Activated CD4-positive, alpha-beta T cell treated with anti-CD3 and anti-CD28 coated beads for 48 hours (primary cell): ENCODE measurements around the gene EPN2.

ENCODE experiments used
- DNase-seq: peaks from one replicate; pipeline ENCODE4 v3.0.0-alpha.2; 2020

EPN2 gene

DNA sequence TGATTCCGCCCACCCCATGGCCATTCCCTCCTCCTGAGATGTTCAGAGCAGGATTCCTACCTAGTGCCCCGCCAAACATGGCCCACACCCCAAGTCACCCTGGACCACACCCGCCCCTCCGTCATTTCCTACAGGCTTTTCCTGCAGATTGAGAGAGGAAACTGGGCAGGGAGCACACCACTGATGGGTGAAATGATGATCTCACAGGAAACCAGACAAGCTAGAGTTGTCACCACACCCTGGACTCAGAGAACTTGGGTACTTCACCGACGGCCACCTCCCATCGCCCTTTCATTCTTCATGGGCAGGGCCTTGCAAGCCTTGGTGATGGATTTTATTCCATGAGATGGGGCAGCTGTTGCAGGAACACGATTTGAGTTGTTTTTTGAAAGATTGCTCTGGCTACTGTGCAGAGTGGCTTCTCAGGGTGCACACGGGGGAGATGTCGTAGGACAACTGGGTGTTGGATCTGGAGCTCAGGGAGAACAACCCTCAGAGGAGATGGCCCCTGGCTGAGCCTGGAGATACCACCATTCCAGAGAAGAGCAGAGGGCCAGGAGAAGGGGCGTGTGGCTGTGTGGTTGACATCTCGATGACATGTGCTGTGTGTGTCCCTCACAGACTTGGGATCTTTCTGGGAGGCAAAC lies 132.8 kb downstream of the EPN2 start:
- no peak for DNase-seq

DNA sequence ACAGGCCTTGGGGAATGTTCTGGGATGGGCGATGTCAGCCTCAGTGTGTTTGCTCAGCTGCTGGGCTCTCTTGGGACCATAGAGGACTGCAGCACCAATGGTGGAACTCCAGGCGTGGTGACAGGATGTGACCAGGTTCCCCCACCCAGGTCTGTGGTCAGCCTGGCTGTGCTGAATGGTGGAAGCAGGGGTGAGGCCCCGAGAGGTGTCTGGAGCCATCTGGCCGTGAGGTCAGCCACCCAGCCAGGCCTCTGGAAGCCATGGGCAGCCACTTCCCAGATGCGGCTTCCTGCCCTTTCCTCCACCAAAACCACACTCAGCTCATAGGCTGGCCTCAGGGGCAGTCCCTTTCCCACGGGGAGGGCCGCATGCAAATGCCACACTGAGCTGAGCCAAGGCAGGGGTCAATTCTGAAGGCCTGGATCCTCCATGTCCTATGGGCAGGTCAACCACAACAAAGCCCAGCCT lies 133.4 kb downstream of the EPN2 start:
- DNase-seq, result no peak

GRCh38 chr17:19371259-19372010 lies 134.3 kb downstream of the EPN2 start:
- DNase-seq, result no peak

GRCh38 chr17:19372011-19372370 lies 134.8 kb downstream of the EPN2 start:
- no peak for DNase-seq

DNA sequence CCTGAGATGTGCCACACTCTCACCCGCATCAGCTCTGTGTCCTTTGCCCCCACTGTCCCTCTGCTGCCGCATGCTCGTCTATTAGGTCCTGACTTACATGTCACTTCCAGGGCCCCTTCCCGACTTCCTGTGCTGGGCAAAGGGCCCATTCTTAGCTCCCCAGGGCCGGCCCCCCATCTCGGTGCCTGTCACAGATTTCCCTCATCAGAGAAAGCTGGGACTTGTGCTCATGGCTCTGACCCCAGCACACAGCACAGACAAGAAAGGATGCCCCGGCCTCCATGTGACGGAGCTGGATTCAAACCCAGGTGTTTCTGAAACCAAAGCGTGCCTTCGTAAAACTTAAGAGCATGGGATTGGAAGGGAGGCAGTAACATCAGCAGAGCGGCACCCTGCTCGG lies 135.3 kb downstream of the EPN2 start:
- no peak for DNase-seq

- no peak for DNase-seq
Measured at GRCh38 chr17:19372866-19373504, 135.8 kb downstream of the EPN2 start.

GRCh38 chr17:19374136-19374535 lies 137.0 kb downstream of the EPN2 start:
- DNase-seq, result no peak

- no peak for DNase-seq
Measured at GRCh38 chr17:19375732-19376131, 138.6 kb downstream of the EPN2 start.

DNA sequence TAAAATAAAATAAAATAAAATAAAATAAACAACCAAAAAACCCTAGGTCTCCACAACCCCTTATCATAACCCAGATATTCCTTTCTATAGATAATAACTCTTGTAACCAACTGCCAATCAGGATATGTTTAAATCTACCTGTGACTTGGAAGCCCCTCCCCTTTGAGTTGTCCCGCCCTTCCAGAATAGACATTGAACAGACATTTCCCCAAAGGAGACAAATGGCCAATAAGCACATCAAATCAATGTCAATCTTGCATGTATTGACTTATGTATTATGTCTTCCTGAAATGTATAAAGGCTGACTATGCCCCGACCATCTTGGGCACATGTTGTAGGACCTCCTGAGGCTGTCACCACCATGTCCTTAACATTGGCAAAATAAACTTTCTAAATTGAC lies 139.6 kb downstream of the EPN2 start:
- peak; percentile 20 for DNase-seq

- peak; percentile 96 for DNase-seq
Measured at GRCh38 chr17:19377602-19378415, 140.6 kb downstream of the EPN2 start.

DNA sequence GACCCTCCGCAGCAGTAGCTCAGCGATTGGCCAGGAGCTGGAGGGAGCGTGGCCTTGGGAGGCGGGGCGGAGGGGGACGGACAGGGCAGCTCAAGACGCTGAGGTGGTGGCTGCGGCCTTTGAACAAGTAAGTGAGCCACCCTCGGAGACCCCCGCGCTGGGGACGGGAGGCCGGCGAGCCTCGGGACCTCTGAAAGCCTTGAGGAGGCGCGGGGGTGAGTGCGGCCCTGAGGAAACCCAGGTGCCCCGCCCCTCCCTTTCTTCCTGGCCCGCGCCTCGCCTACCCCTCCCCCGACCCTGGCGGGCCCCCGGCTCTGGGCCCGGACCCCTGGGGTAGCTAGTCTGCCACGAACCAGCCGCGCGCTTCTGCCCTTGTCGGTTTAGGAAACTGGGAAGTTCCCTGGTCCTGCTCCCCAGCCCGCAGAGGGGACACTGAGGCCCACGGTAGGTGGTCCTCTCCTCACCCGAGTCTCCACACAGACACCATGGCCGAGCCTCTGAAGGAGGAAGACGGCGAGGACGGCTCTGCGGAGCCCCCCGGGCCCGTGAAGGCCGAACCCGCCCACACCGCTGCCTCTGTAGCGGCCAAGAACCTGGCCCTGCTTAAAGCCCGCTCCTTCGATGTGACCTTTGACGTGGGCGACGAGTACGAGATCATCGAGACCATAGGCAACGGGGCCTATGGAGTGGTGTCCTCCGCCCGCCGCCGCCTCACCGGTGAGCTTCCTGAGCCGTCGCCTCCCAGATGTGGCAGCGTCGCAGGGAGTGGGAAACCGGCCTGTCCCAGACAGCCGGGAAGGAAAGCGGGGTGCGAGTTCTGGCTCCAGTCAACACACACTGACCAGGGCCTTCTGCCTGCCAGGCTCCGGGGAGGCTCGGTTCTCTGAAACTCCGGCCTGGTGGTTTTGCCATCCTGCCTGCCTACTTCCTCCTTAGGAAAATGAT lies 141.5 kb downstream of the EPN2 start, which contains the start of gene MAPK7:
TSS of gene MAPK7 (plus strand) at position 83 of the 945 bp plus-strand sequence. CDS start at position 486, 403 bp downstream.
- DNase-seq, result no peak

DNA sequence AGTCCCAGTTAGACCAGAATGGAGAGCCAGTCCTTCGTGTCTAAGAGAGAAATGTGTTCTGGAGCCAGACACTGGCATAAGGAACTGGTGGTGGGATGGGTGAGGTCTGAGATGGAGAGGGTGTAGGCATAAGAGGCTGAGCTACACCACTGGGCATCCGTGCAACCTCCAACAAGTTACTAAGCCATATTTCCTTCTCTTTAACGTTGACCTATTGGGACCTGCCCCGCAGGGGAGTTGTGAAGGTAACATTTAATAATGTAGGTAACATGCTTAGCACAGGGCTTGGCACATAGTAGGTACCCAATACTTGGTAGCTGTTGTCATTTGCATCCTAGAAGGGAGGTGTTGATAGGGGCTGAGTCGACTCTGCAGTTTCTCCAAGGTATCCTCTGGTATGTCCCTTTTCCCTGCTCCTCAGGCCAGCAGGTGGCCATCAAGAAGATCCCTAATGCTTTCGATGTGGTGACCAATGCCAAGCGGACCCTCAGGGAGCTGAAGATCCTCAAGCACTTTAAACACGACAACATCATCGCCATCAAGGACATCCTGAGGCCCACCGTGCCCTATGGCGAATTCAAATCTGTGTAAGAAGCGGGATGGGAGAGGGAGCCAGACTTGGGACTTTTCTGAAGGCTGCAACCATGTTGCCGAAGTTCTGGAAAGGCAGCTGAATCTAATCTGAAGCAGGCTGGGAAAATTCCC lies 142.3 kb downstream of the EPN2 start:
- no peak for DNase-seq

DNA sequence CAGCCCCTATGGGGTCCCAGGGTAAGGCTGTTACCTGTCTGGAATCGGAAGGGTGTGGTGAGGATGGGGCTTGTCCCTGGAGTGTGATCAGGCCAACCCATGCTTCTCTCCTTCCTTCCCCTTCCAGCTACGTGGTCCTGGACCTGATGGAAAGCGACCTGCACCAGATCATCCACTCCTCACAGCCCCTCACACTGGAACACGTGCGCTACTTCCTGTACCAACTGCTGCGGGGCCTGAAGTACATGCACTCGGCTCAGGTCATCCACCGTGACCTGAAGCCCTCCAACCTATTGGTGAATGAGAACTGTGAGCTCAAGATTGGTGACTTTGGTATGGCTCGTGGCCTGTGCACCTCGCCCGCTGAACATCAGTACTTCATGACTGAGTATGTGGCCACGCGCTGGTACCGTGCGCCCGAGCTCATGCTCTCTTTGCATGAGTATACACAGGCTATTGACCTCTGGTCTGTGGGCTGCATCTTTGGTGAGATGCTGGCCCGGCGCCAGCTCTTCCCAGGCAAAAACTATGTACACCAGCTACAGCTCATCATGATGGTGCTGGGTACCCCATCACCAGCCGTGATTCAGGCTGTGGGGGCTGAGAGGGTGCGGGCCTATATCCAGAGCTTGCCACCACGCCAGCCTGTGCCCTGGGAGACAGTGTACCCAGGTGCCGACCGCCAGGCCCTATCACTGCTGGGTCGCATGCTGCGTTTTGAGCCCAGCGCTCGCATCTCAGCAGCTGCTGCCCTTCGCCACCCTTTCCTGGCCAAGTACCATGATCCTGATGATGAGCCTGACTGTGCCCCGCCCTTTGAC lies 143.5 kb downstream of the EPN2 start:
- no peak for DNase-seq

GRCh38 chr17:19381361-19381740 lies 144.2 kb downstream of the EPN2 start:
- no peak for DNase-seq

- no peak for DNase-seq
Measured at GRCh38 chr17:19381741-19382444, 144.7 kb downstream of the EPN2 start.

GRCh38 chr17:19382531-19383444 lies 145.6 kb downstream of the EPN2 start:
- DNase-seq, result no peak

GRCh38 chr17:19383681-19384470 lies 146.7 kb downstream of the EPN2 start:
- DNase-seq, result no peak
